ENCODE results near the gene RBMS3. TPM values are rescaled to one million over a fixed set of nuclear protein-coding genes. Genes with fewer than 3 reads are reported as not detected.

RBMS3 gene
- total RNA-seq, 2 donors from 2014 or later, result 87.1 to 109 TPM

- intact Hi-C loops (cut with DNase I), result no loop called here
- DNase-seq (ENCODE audit: low spot score), result no peak
Measured at GRCh38 chr3:29534006-29534405, 253.1 kb downstream of the RBMS3 start.

GRCh38 chr3:29536016-29536758 lies 255.3 kb downstream of the RBMS3 start:
- intact Hi-C loops (cut with DNase I), result no loop called here
- DNase-seq (ENCODE audit: low spot score), result no peak

- intact Hi-C loops (cut with DNase I), result no loop called here
- no peak for DNase-seq (ENCODE audit: low spot score)
Measured at GRCh38 chr3:29537889-29538609, 257.2 kb downstream of the RBMS3 start.

GRCh38 chr3:29538610-29538958 lies 257.7 kb downstream of the RBMS3 start:
- DNase-seq (ENCODE audit: low spot score), result no peak
- intact Hi-C loops (cut with DNase I), result no loop called here

GRCh38 chr3:29540544-29540943 lies 259.7 kb downstream of the RBMS3 start:
- intact Hi-C loops (cut with DNase I), result no loop called here
- DNase-seq (ENCODE audit: low spot score), result no peak

GRCh38 chr3:29544701-29545363 lies 264.0 kb downstream of the RBMS3 start:
- intact Hi-C loops (cut with DNase I), result no loop called here
- DNase-seq (ENCODE audit: low spot score), result no peak

- DNase-seq (ENCODE audit: low spot score), result no peak
- intact Hi-C loops (cut with DNase I), result no loop called here
Measured at GRCh38 chr3:29545615-29546014, 264.7 kb downstream of the RBMS3 start.

GRCh38 chr3:29552051-29552450 lies 271.2 kb downstream of the RBMS3 start:
- DNase-seq (ENCODE audit: low spot score), result no peak
- intact Hi-C loops (cut with DNase I), result no loop called here

GRCh38 chr3:29554566-29554965 lies 273.7 kb downstream of the RBMS3 start:
- intact Hi-C loops (cut with DNase I), result no loop called here
- DNase-seq (ENCODE audit: low spot score), result no peak

- no peak for DNase-seq (ENCODE audit: low spot score)
- intact Hi-C loops (cut with DNase I), result no loop called here
Measured at GRCh38 chr3:29555590-29555989, 274.7 kb downstream of the RBMS3 start.

- DNase-seq (ENCODE audit: low spot score), result no peak
- intact Hi-C loops (cut with DNase I), result no loop called here
Measured at GRCh38 chr3:29557186-29557585, 276.3 kb downstream of the RBMS3 start.

- intact Hi-C loops (cut with DNase I), result no loop called here
- no peak for DNase-seq (ENCODE audit: low spot score)
Measured at GRCh38 chr3:29557825-29558224, 277.0 kb downstream of the RBMS3 start.

- DNase-seq (ENCODE audit: low spot score), result no peak
Measured at GRCh38 chr3:29559741-29560465, 279.0 kb downstream of the RBMS3 start.

GRCh38 chr3:29561651-29562149 lies 280.8 kb downstream of the RBMS3 start:
- intact Hi-C loops (cut with DNase I), result no loop called here
- no peak for DNase-seq (ENCODE audit: low spot score)

More at GRCh38 chr3:29559741-29560465, 279.0 kb downstream of the RBMS3 start:
- intact Hi-C loops (cut with DNase I), result no loop called here

- intact Hi-C loops (cut with DNase I), result no loop called here
- DNase-seq (ENCODE audit: low spot score), result no peak
Measured at GRCh38 chr3:29565236-29565635, 284.4 kb downstream of the RBMS3 start.

- intact Hi-C loops (cut with DNase I), result no loop called here
- no peak for DNase-seq (ENCODE audit: low spot score)
Measured at GRCh38 chr3:29567501-29567900, 286.6 kb downstream of the RBMS3 start.

GRCh38 chr3:29568355-29568754 lies 287.5 kb downstream of the RBMS3 start:
- no peak for DNase-seq (ENCODE audit: low spot score)
- intact Hi-C loops (cut with DNase I), result no loop called here

- intact Hi-C loops (cut with DNase I), result no loop called here
- DNase-seq (ENCODE audit: low spot score), result no peak
Measured at GRCh38 chr3:29576181-29576580, 295.3 kb downstream of the RBMS3 start.

GRCh38 chr3:29576675-29577074 lies 295.8 kb downstream of the RBMS3 start:
- intact Hi-C loops (cut with DNase I), result no loop called here
- DNase-seq (ENCODE audit: low spot score), result no peak

GRCh38 chr3:29577250-29577649 lies 296.4 kb downstream of the RBMS3 start:
- no peak for DNase-seq (ENCODE audit: low spot score)
- intact Hi-C loops (cut with DNase I), result no loop called here

All from posterior vena cava (tissue), 2 donors.